Measurements from ENCODE around the gene PIK3R4. TPM values are rescaled to one million over a fixed set of nuclear protein-coding genes. Genes with fewer than 3 reads are reported as not detected.
A peak's percentile ranks its signal among the peaks of the same experiment; 100 is the strongest.

The PIK3R4 gene
- total RNA-seq, 1 experiment from 2014 or later = 21.5 TPM

- no peak overlapping the region for H2AFZ ChIP-seq (ENCODE audit: low read length)
- peak overlapping the region; percentile 2; the same call in 1 of the 2 replicates for H3K4me2 ChIP-seq (ENCODE audit: low read length)
- H3K4me1 ChIP-seq (ENCODE audit: insufficient read depth, low read length) = peaks cover 13% of the 10 kb centered on the region
- TF ChIP-seq, protein P1, sequence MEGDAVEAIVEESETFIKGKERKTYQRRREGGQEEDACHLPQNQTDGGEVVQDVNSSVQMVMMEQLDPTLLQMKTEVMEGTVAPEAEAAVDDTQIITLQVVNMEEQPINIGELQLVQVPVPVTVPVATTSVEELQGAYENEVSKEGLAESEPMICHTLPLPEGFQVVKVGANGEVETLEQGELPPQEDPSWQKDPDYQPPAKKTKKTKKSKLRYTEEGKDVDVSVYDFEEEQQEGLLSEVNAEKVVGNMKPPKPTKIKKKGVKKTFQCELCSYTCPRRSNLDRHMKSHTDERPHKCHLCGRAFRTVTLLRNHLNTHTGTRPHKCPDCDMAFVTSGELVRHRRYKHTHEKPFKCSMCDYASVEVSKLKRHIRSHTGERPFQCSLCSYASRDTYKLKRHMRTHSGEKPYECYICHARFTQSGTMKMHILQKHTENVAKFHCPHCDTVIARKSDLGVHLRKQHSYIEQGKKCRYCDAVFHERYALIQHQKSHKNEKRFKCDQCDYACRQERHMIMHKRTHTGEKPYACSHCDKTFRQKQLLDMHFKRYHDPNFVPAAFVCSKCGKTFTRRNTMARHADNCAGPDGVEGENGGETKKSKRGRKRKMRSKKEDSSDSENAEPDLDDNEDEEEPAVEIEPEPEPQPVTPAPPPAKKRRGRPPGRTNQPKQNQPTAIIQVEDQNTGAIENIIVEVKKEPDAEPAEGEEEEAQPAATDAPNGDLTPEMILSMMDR (conservative IDR thresholded peaks at IDR 0.05; ENCODE audit: low read depth, low read length) = no peak
- TF ChIP-seq EZH2phosphoT487 (IDR thresholded peaks at IDR 0.05; ENCODE audit: borderline replicate concordance, low read length) (no peak), EZH2 (IDR thresholded peaks at IDR 0.05; ENCODE audit: low read length, unreplicated experiment) (no peak)
- POLR2A ChIA-PET (ENCODE audit: unreplicated experiment) = no interaction called here
- H3K27me3 ChIP-seq (ENCODE audit: low read length) = no peaks in the 10 kb centered on the region
- no TSS peak for BruUV-seq (replicated peaks)
- H3K4me3 ChIP-seq (ENCODE audit: low read length) = no peak overlapping the region
- no peaks in the 10 kb centered on the region for H3F3A ChIP-seq (ENCODE audit: low read length, unreplicated experiment)
- intact Hi-C loops (cut with micrococcal nuclease) = no loop called here
- H3K9ac ChIP-seq (ENCODE audit: low read length) = no peak overlapping the region
- no peak overlapping the region for H3K27ac ChIP-seq (ENCODE audit: low read length)
- H4K20me1 ChIP-seq (ENCODE audit: low read length) = no peaks in the 10 kb centered on the region
- H3K36me3 ChIP-seq (ENCODE audit: low read depth, low read length) = peaks cover 4% of the 10 kb centered on the region; the same call in 1 of the 2 replicates
- no peaks in the 10 kb centered on the region for H3K9me2 ChIP-seq (replicated peaks; ENCODE audit: low read length)
- DNase-seq (peak; percentile 59), ATAC-seq (no peak)
- CTCF ChIA-PET = no interaction called here
- H3K9me3 ChIP-seq (ENCODE audit: low read length) = no peaks in the 10 kb centered on the region
- H3K79me2 ChIP-seq (ENCODE audit: low read length) = no peaks in the 10 kb centered on the region
Observed at GRCh38 chr3:130705501-130705900, 41.1 kb downstream of the PIK3R4 start.

GRCh38 chr3:130702985-130703384 lies 43.6 kb downstream of the PIK3R4 start:
- no peaks in the 10 kb centered on the region for H3K79me2 ChIP-seq (ENCODE audit: low read length)
- ATAC-seq (no peak), DNase-seq (no peak)
- intact Hi-C loops (cut with micrococcal nuclease) = no loop called here
- BruUV-seq (replicated peaks) = no TSS peak
- H3K9me2 ChIP-seq (replicated peaks; ENCODE audit: low read length) = no peaks in the 10 kb centered on the region
- ChIA-PET POLR2A (ENCODE audit: unreplicated experiment) (no interaction called here), CTCF (no interaction called here)
- no peak overlapping the region for H3K4me2 ChIP-seq (ENCODE audit: low read length)
- H3K36me3 ChIP-seq (ENCODE audit: low read depth, low read length) = peaks cover 14% of the 10 kb centered on the region
- no peaks in the 10 kb centered on the region for H3K9me3 ChIP-seq (ENCODE audit: low read length)
- H3K9ac ChIP-seq (ENCODE audit: low read length) = no peak overlapping the region
- peaks cover 13% of the 10 kb centered on the region for H3K4me1 ChIP-seq (ENCODE audit: insufficient read depth, low read length)
- TF ChIP-seq EZH2phosphoT487 (IDR thresholded peaks at IDR 0.05; ENCODE audit: borderline replicate concordance, low read length) (no peak), EZH2 (IDR thresholded peaks at IDR 0.05; ENCODE audit: low read length, unreplicated experiment) (no peak)
- TF ChIP-seq, protein P1 (conservative IDR thresholded peaks at IDR 0.05; ENCODE audit: low read depth, low read length) = no peak
- H4K20me1 ChIP-seq (ENCODE audit: low read length) = no peaks in the 10 kb centered on the region
- no peaks in the 10 kb centered on the region for H3K27me3 ChIP-seq (ENCODE audit: low read length)
- H3K4me3 ChIP-seq (ENCODE audit: low read length) = no peak overlapping the region
- no peak overlapping the region for H3K27ac ChIP-seq (ENCODE audit: low read length)
- H2AFZ ChIP-seq (ENCODE audit: low read length) = no peak overlapping the region
- no peaks in the 10 kb centered on the region for H3F3A ChIP-seq (ENCODE audit: low read length, unreplicated experiment)

DNA sequence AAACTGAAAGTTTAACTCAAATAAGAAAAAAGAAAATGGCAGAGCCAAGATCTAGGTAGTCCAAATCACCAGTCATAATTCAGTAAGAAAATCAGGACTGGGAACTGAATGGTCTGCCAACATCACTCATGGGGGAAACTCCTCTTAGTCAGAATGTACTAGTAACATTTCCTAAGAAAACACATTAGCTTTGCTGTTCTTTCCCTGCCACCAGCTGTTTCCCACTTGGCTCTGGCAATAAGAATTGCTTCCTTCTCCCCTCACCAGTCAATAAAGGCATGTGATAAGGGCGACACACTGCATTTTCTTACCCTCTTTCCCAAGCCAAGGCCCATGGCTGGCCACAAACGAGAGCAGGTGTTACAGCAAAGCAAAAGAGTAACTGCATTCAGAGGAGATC lies 46.1 kb downstream of the PIK3R4 start:
- CTCF ChIA-PET = no interaction called here
- no peak overlapping the region for H3K4me3 ChIP-seq (ENCODE audit: low read length)
- H3K79me2 ChIP-seq (ENCODE audit: low read length) = no peaks in the 10 kb centered on the region
- ATAC-seq (no peak), DNase-seq (no peak)
- no peak overlapping the region for H2AFZ ChIP-seq (ENCODE audit: low read length)
- TF ChIP-seq EZH2 (IDR thresholded peaks at IDR 0.05; ENCODE audit: low read length, unreplicated experiment) (no peak), EZH2phosphoT487 (IDR thresholded peaks at IDR 0.05; ENCODE audit: borderline replicate concordance, low read length) (no peak)
- TF ChIP-seq, protein P1 (conservative IDR thresholded peaks at IDR 0.05; ENCODE audit: low read depth, low read length) = no peak
- no peaks in the 10 kb centered on the region for H3K9me2 ChIP-seq (replicated peaks; ENCODE audit: low read length)
- no peaks in the 10 kb centered on the region for H4K20me1 ChIP-seq (ENCODE audit: low read length)
- peaks cover 16% of the 10 kb centered on the region for H3K36me3 ChIP-seq (ENCODE audit: low read depth, low read length)
- H3F3A ChIP-seq (ENCODE audit: low read length, unreplicated experiment) = no peaks in the 10 kb centered on the region
- BruUV-seq (replicated peaks) = no TSS peak
- intact Hi-C loops (cut with micrococcal nuclease) = no loop called here
- H3K4me2 ChIP-seq (ENCODE audit: low read length) = no peak overlapping the region
- H3K4me1 ChIP-seq (ENCODE audit: insufficient read depth, low read length) = peaks cover 5% of the 10 kb centered on the region
- H3K27ac ChIP-seq (ENCODE audit: low read length) = no peak overlapping the region
- H3K9me3 ChIP-seq (ENCODE audit: low read length) = no peaks in the 10 kb centered on the region
- POLR2A ChIA-PET (ENCODE audit: unreplicated experiment) = no interaction called here
- no peaks in the 10 kb centered on the region for H3K27me3 ChIP-seq (ENCODE audit: low read length)
- H3K9ac ChIP-seq (ENCODE audit: low read length) = no peak overlapping the region
